B cell (primary cell): ENCODE results near the gene KSR2. TPM values are rescaled to one million over a fixed set of nuclear protein-coding genes. Genes with fewer than 3 reads are reported as not detected.

Experiments used
- ATAC-seq: fragments of 200-7000 bp; cut with Tn5 transposase; one replicate; pipeline ENCODE4 v1.10.0; 2021; ENCODE audit warnings: low read depth, mild to moderate bottlenecking, moderate number of reproducible peaks, moderate library complexity
- CTCF ChIA-PET: fragments of 350-600 bp; sonication (Branson Sonifier 250); formaldehyde crosslinking; loops from one replicate; lab custom pipeline; 2021; ENCODE audit warnings: antibody characterized with exemption, inconsistent platforms; lab: Charles Lee
- POLR2A ChIA-PET: fragments of 350-600 bp; sonication (Branson Sonifier 250); formaldehyde crosslinking; loops from one replicate; lab custom pipeline; 2021; ENCODE audit warnings: antibody characterized with exemption; lab: Charles Lee
- DNase-seq: peaks from one replicate; pipeline ENCODE4 v3.0.0; 2013
- H2AFZ ChIP-seq: 2 replicates; pipeline ENCODE4 v1.6.1; 2012; ENCODE audit warnings: mild to moderate bottlenecking, low read depth, low read length; ENCODE audit not compliant: insufficient read depth, poor library complexity, severe bottlenecking
- H3K27ac ChIP-seq, 2 donors: 1 replicate in 1 of 2; 2 replicates in 1 of 2; pipeline ENCODE4 v1.5.1; 2012 to 2013; ENCODE audit warnings: low read length in 2 of 2, mild to moderate bottlenecking in 2 of 2, moderate library complexity in 1 of 2
- H3K27me3 ChIP-seq, 4 experiments: fragments of 200-600 bp in 1 of 4; sonication (generic) in 1 of 4; replicated peaks in 1 of 4; 1 replicate in 2 of 4; 2 replicates in 2 of 4; pipeline versions ENCODE4 v1.6.1 to v1.7.0; 2013 to 2016; ENCODE audit warnings: low read length in 3 of 4, mild to moderate bottlenecking in 2 of 4, mixed read lengths in 1 of 4, moderate library complexity in 1 of 4; ENCODE audit not compliant: insufficient read depth in 4 of 4, control insufficient read depth in 3 of 4; ENCODE audit errors: control extremely low read depth in 1 of 4
- H3K36me3 ChIP-seq, 2 experiments: replicated peaks in 1 of 2; 1 replicate in 1 of 2; 2 replicates in 1 of 2; pipeline versions ENCODE4 v1.6.1 to v1.7.1; 2013; ENCODE audit warnings: low read length in 1 of 2; ENCODE audit not compliant: insufficient read depth in 2 of 2, control insufficient read depth in 1 of 2; ENCODE audit errors: control extremely low read depth in 1 of 2, extremely low read depth in 1 of 2
- H3K4me1 ChIP-seq, 2 donors: fragments of 200-600 bp in 1 of 2; sonication (generic) in 1 of 2; 1 replicate in 1 of 2; 2 replicates in 1 of 2; pipeline versions ENCODE4 v1.5.1 to v1.6.1; 2013 to 2017; ENCODE audit warnings: low read length in 2 of 2; ENCODE audit not compliant: control insufficient read depth in 2 of 2, insufficient read depth in 2 of 2
- H3K4me2 ChIP-seq: replicated peaks from 2 replicates; pipeline ENCODE3; 2012; ENCODE audit warnings: mild to moderate bottlenecking, low read depth, low read length; ENCODE audit not compliant: poor library complexity, severe bottlenecking
- H3K4me3 ChIP-seq, 5 experiments: fragments of 200-600 bp in 1 of 5; sonication (generic) in 1 of 5; 1 replicate in 3 of 5; 2 replicates in 2 of 5; pipeline versions ENCODE4 v1.5.1 to v1.7.0; 2011 to 2016; ENCODE audit warnings: low read length in 4 of 5, mild to moderate bottlenecking in 4 of 5, low read depth in 2 of 5, control low read depth in 1 of 5, moderate library complexity in 1 of 5; ENCODE audit not compliant: insufficient read depth in 1 of 5; ENCODE audit errors: control extremely low read depth in 1 of 5, extremely low read depth in 1 of 5
- H3K79me2 ChIP-seq: fragments of 200-600 bp; sonication (generic); one replicate; pipeline ENCODE4 v1.6.0; 2016; ENCODE audit warnings: low read length; ENCODE audit not compliant: control insufficient read depth, insufficient read depth
- H3K9ac ChIP-seq: fragments of 200-600 bp; sonication (generic); 2 replicates; pipeline ENCODE4 v1.6.1; 2017; ENCODE audit warnings: mild to moderate bottlenecking, low read length, moderate library complexity
- H3K9me3 ChIP-seq, 3 donors: one replicate each; pipeline versions ENCODE4 v1.6.1 to v1.7.1; 2013; ENCODE audit warnings: low read length in 2 of 3; ENCODE audit not compliant: control insufficient read depth in 2 of 3, insufficient read depth in 1 of 3; ENCODE audit errors: control extremely low read depth in 1 of 3
- H4K20me1 ChIP-seq: 2 replicates; pipeline ENCODE4 v1.6.0; 2012; ENCODE audit warnings: mild to moderate bottlenecking, low read length; ENCODE audit not compliant: insufficient read depth, control insufficient read depth, poor library complexity, severe bottlenecking
- H3K27ac Mint-ChIP-seq: one replicate; pipeline ENCODE4 v1.8.0; 2021; ENCODE audit warnings: mixed read lengths
- H3K27me3 Mint-ChIP-seq: one replicate; pipeline ENCODE4 v1.8.0; 2021; ENCODE audit warnings: mixed read lengths
- H3K4me1 Mint-ChIP-seq: one replicate; pipeline ENCODE4 v1.8.0; 2021; ENCODE audit warnings: mixed read lengths
- H3K4me3 Mint-ChIP-seq: one replicate; pipeline ENCODE4 v1.8.0; 2021; ENCODE audit warnings: mixed read lengths
- H3K9me3 Mint-ChIP-seq: one replicate; pipeline ENCODE4 v1.8.0; 2022; ENCODE audit warnings: mixed read lengths; ENCODE audit not compliant: insufficient read depth
- EZH2 ChIP-seq: IDR thresholded peaks from 2 replicates; pipeline ENCODE4 v1.6.1; 2012; ENCODE audit warnings: borderline replicate concordance, low read depth, mild to moderate bottlenecking, moderate library complexity, low read length; ENCODE audit not compliant: insufficient read depth, poor library complexity, severe bottlenecking
- WGBS: methylation state at CpG from one replicate; pipeline ENCODE4 v1.1.5; 2013; ENCODE audit warnings: missing lambda C conversion rate; ENCODE audit not compliant: insufficient coverage; 5-methylcytosine and 5-hydroxymethylcytosine counted together
- intact Hi-C: fragments of 100-400 bp; cut with micrococcal nuclease; formaldehyde crosslinking; loops from one replicate; pipeline ENCODE4 v1.10.0; 2022
- polyA plus RNA-seq: library from polyadenylated mRNA; depleted of rRNA; stranded (reverse); fragments of >200 nt; gene quantifications from 2 replicates; pipeline ENCODE4 v1.2.3, GENCODE V29; 2012
- total RNA-seq, 2 donors: library from RNA; stranded (reverse); fragments of 120-200 nt in 1 of 2; gene quantifications; 1 replicate in 1 of 2; 2 replicates in 1 of 2; pipeline versions ENCODE4 v1.2.3 to v1.2.4, GENCODE V29; 2013 to 2022
- TF ChIP-seq, protein P1 (sequence below): fragments of 200-600 bp; IDR thresholded peaks from one replicate; pipeline ENCODE4 v1.8.0; 2022; ENCODE audit warnings: antibody characterized with exemption, mild to moderate bottlenecking

The KSR2 gene
- total and polyA plus RNA-seq, 2 donors (not counting 1 experiment from before 2014, with no cell fraction given), result not detected

DNA sequence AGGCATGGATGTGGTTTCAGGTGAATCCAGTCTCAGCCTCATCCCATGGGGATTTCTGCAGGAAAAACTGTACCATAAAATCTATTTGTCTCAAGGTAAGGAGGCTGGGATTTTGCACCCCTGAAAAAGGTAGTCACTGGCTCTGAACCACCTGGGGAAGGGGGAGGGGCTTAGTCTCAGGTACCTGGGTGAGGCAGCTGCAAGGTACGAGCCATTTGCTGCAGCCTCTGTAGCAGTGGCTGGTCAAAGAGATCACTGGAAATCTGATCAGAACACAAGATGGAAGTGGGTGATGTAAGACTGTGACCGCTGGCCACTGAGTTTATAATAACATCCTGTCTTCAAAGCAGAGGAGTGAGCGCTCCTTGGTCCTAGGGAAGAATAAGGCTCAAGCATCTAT, 397.5 kb downstream of the KSR2 start:
- H3K27me3 Mint-ChIP-seq, result peaks cover 21% of the 10 kb centered on the region
- no peak overlapping the region for H3K27ac Mint-ChIP-seq
- no peak overlapping the region for H3K4me3 Mint-ChIP-seq
- no peaks in the 10 kb centered on the region for H3K4me1 Mint-ChIP-seq
- H3K27ac ChIP-seq, result no peak overlapping the region
- WGBS, result 64% methylated on average over 2 of the region's 3 CpGs
- H3K4me3 ChIP-seq, result no peak overlapping the region
- H3K9me3 Mint-ChIP-seq, result no peaks in the 10 kb centered on the region
- intact Hi-C loops, result no loop called here
- H3K9me3 ChIP-seq, result no peaks in the 10 kb centered on the region
- H3K79me2 ChIP-seq, result no peaks in the 10 kb centered on the region
- DNase-seq (no peak), ATAC-seq (no peak)
- CTCF ChIA-PET, result no interaction called here
- H3K27me3 ChIP-seq, result no peaks in the 10 kb centered on the region
- H2AFZ ChIP-seq, result no peak overlapping the region
- H3K4me1 ChIP-seq, result no peaks in the 10 kb centered on the region
- no peaks in the 10 kb centered on the region for H3K36me3 ChIP-seq
- TF ChIP-seq, protein P1, sequence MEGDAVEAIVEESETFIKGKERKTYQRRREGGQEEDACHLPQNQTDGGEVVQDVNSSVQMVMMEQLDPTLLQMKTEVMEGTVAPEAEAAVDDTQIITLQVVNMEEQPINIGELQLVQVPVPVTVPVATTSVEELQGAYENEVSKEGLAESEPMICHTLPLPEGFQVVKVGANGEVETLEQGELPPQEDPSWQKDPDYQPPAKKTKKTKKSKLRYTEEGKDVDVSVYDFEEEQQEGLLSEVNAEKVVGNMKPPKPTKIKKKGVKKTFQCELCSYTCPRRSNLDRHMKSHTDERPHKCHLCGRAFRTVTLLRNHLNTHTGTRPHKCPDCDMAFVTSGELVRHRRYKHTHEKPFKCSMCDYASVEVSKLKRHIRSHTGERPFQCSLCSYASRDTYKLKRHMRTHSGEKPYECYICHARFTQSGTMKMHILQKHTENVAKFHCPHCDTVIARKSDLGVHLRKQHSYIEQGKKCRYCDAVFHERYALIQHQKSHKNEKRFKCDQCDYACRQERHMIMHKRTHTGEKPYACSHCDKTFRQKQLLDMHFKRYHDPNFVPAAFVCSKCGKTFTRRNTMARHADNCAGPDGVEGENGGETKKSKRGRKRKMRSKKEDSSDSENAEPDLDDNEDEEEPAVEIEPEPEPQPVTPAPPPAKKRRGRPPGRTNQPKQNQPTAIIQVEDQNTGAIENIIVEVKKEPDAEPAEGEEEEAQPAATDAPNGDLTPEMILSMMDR, result no peak
- POLR2A ChIA-PET, result no interaction called here
- no peak overlapping the region for H3K9ac ChIP-seq
- H3K4me2 ChIP-seq, result no peak overlapping the region
- H4K20me1 ChIP-seq, result no peaks in the 10 kb centered on the region

DNA sequence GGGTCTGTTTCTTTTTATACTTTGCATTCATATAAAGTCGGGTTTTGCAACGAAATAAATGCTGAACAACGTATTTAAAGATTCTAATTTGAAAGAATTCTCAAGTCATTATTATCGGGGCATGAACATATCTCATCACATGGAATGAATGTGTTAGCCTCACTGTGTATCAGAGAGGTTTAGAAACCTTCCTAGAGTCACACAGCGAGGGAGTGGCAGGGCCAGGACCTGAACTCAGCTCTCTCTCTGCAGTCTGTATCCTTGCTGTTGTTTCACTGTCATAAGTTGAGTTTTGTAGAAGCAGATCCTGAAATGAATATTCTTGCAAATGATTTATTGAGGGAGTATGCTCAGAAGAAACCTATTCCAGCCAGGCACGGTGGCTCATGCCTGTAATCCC, 398.2 kb downstream of the KSR2 start:
- POLR2A ChIA-PET, result no interaction called here
- no peaks in the 10 kb centered on the region for H3K9me3 Mint-ChIP-seq
- no peak overlapping the region for H2AFZ ChIP-seq
- TF ChIP-seq, protein P1, result no peak
- no peak for TF ChIP-seq EZH2
- peaks cover 21% of the 10 kb centered on the region for H3K27me3 Mint-ChIP-seq
- no peak overlapping the region for H3K27ac Mint-ChIP-seq
- no peak overlapping the region for H3K4me2 ChIP-seq
- H3K27me3 ChIP-seq, result no peaks in the 10 kb centered on the region
- H3K9ac ChIP-seq, result no peak overlapping the region
- H3K4me1 Mint-ChIP-seq, result no peaks in the 10 kb centered on the region
- CTCF ChIA-PET, result no interaction called here
- no peaks in the 10 kb centered on the region for H3K9me3 ChIP-seq
- no peaks in the 10 kb centered on the region for H3K79me2 ChIP-seq
- no peaks in the 10 kb centered on the region for H3K36me3 ChIP-seq
- no peak overlapping the region for H3K4me3 Mint-ChIP-seq
- no peak overlapping the region for H3K27ac ChIP-seq
- H3K4me3 ChIP-seq, result no peak overlapping the region
- ATAC-seq (no peak), DNase-seq (no peak)
- intact Hi-C loops, result no loop called here
- H3K4me1 ChIP-seq, result no peaks in the 10 kb centered on the region
- 87% methylated on average over 4 of the region's 6 CpGs for WGBS
- no peaks in the 10 kb centered on the region for H4K20me1 ChIP-seq
